Activated T-helper 1 cell treated with anti-CD3 and anti-CD28 coated beads, Interleukin-12 subunit alpha, Interleukin-12 subunit beta, Interleukin-2, Interleukin-4 antibody, amounts not matched to agents 30 ng/mL and 10 ng/mL and 1 ng/mL, durations not matched to agents 14 hours and 24 hours and 36 hours (primary cell): ENCODE results near the gene CDKAL1. TPM values are rescaled to one million over a fixed set of nuclear protein-coding genes. Genes with fewer than 3 reads are reported as not detected.

Experiments
- DNase-seq: peaks from one replicate; pipeline ENCODE4 v3.0.0; 2021; ENCODE audit warnings: low spot score
- H3K27ac Mint-ChIP-seq: one replicate; pipeline ENCODE4 v1.8.0; 2021; ENCODE audit warnings: mild to moderate bottlenecking, mixed read lengths
- H3K27me3 Mint-ChIP-seq: one replicate; pipeline ENCODE4 v1.8.0; 2022; ENCODE audit warnings: mild to moderate bottlenecking, moderate library complexity, mixed read lengths; ENCODE audit not compliant: insufficient read depth
- H3K36me3 Mint-ChIP-seq: one replicate; pipeline ENCODE4 v1.8.0; 2021; ENCODE audit warnings: low read depth, mixed read lengths
- H3K4me1 Mint-ChIP-seq: one replicate; pipeline ENCODE4 v1.8.0; 2021; ENCODE audit warnings: low read depth, mixed read lengths
- H3K4me3 Mint-ChIP-seq: one replicate; pipeline ENCODE4 v1.8.0; 2021; ENCODE audit warnings: mild to moderate bottlenecking, moderate library complexity, mixed read lengths
- H3K9me3 Mint-ChIP-seq: one replicate; pipeline ENCODE4 v1.8.0; 2021; ENCODE audit warnings: mixed read lengths
- intact Hi-C: fragments of 100-400 bp; cut with micrococcal nuclease; formaldehyde crosslinking; loops from one replicate; pipeline ENCODE4 v1.15.1; 2024
- total RNA-seq: library from RNA; stranded (reverse); gene quantifications from 2 replicates; pipeline ENCODE4 v1.2.3, GENCODE V29; 2022

The CDKAL1 gene
- total RNA-seq, 1 donor from 2014 or later, result 32.2 TPM

- intact Hi-C loops, result no loop called here
- Mint-ChIP-seq H3K9me3 (no peaks in the 10 kb centered on the region), H3K36me3 (peaks cover 2% of the 10 kb centered on the region)
Measured at GRCh38 chr6:21173031-21173430, 638.8 kb downstream of the CDKAL1 start.

GRCh38 chr6:21173678-21174077 lies 639.4 kb downstream of the CDKAL1 start:
- no peaks in the 10 kb centered on the region for H3K4me1 Mint-ChIP-seq
- DNase-seq, result no peak
- no peaks in the 10 kb centered on the region for H3K9me3 Mint-ChIP-seq
- no peak overlapping the region for H3K4me3 Mint-ChIP-seq
- intact Hi-C loops, result no loop called here
- peaks cover 2% of the 10 kb centered on the region for H3K36me3 Mint-ChIP-seq
- peaks cover 1% of the 10 kb centered on the region for H3K27me3 Mint-ChIP-seq
- no peak overlapping the region for H3K27ac Mint-ChIP-seq

More at GRCh38 chr6:21173031-21173430, 638.8 kb downstream of the CDKAL1 start:
- Mint-ChIP-seq H3K4me1 (no peaks in the 10 kb centered on the region), H3K27ac (no peak overlapping the region), H3K27me3 (peaks cover 1% of the 10 kb centered on the region), H3K4me3 (no peak overlapping the region)
- no peak for DNase-seq

- H3K27me3 Mint-ChIP-seq, result peaks cover 1% of the 10 kb centered on the region
- H3K27ac Mint-ChIP-seq, result no peak overlapping the region
- H3K36me3 Mint-ChIP-seq, result peaks cover 3% of the 10 kb centered on the region
- no peaks in the 10 kb centered on the region for H3K9me3 Mint-ChIP-seq
- no peak overlapping the region for H3K4me3 Mint-ChIP-seq
- intact Hi-C loops, result no loop called here
- no peaks in the 10 kb centered on the region for H3K4me1 Mint-ChIP-seq
- no peak for DNase-seq
Measured at GRCh38 chr6:21176197-21176596, 641.9 kb downstream of the CDKAL1 start.

GRCh38 chr6:21180155-21180554 lies 645.9 kb downstream of the CDKAL1 start:
- Mint-ChIP-seq H3K27me3 (peaks cover 1% of the 10 kb centered on the region), H3K9me3 (no peaks in the 10 kb centered on the region), H3K36me3 (peaks cover 2% of the 10 kb centered on the region), H3K4me3 (no peak overlapping the region), H3K27ac (no peak overlapping the region), H3K4me1 (no peaks in the 10 kb centered on the region)
- no peak for DNase-seq
- intact Hi-C loops, result loop anchor here (5.0 to 10.0 kb wide), 4 partner anchors 257 to 615 kb away; no protein-coding TSS in a partner anchor

- H3K9me3 Mint-ChIP-seq, result no peaks in the 10 kb centered on the region
- intact Hi-C loops, result loop anchor here (5.0 to 10.0 kb wide), 4 partner anchors 256 to 616 kb away; no protein-coding TSS in a partner anchor
- no peak overlapping the region for H3K4me3 Mint-ChIP-seq
- H3K27me3 Mint-ChIP-seq, result no peaks in the 10 kb centered on the region
- no peaks in the 10 kb centered on the region for H3K4me1 Mint-ChIP-seq
- H3K27ac Mint-ChIP-seq, result no peak overlapping the region
- H3K36me3 Mint-ChIP-seq, result peaks cover 2% of the 10 kb centered on the region
- no peak for DNase-seq
Measured at GRCh38 chr6:21180800-21181337, 646.6 kb downstream of the CDKAL1 start.

GRCh38 chr6:21181866-21182265 lies 647.6 kb downstream of the CDKAL1 start:
- intact Hi-C loops, result loop anchor here (5.0 to 10.0 kb wide), 4 partner anchors 255 to 617 kb away; no protein-coding TSS in a partner anchor
- Mint-ChIP-seq H3K36me3 (peaks cover 2% of the 10 kb centered on the region), H3K4me3 (no peak overlapping the region), H3K27me3 (no peaks in the 10 kb centered on the region), H3K9me3 (no peaks in the 10 kb centered on the region), H3K27ac (no peak overlapping the region), H3K4me1 (no peaks in the 10 kb centered on the region)
- DNase-seq, result no peak

- no peak overlapping the region for H3K27ac Mint-ChIP-seq
- no peak overlapping the region for H3K4me3 Mint-ChIP-seq
Measured at GRCh38 chr6:21182589-21182988, 648.3 kb downstream of the CDKAL1 start.

GRCh38 chr6:21185861-21186478 lies 651.7 kb downstream of the CDKAL1 start:
- Mint-ChIP-seq H3K36me3 (peaks cover 5% of the 10 kb centered on the region), H3K27ac (no peak overlapping the region), H3K4me1 (peaks cover 22% of the 10 kb centered on the region), H3K27me3 (no peaks in the 10 kb centered on the region), H3K4me3 (no peak overlapping the region), H3K9me3 (no peaks in the 10 kb centered on the region)
- DNase-seq, result no peak
- intact Hi-C loops, result loop anchor here (10.0 kb wide), 3 partner anchors 399 to 621 kb away; no protein-coding TSS in a partner anchor

More at GRCh38 chr6:21182589-21182988, 648.3 kb downstream of the CDKAL1 start:
- Mint-ChIP-seq H3K27me3 (no peaks in the 10 kb centered on the region), H3K36me3 (peaks cover 2% of the 10 kb centered on the region), H3K4me1 (peaks cover 3% of the 10 kb centered on the region), H3K9me3 (no peaks in the 10 kb centered on the region)
- no peak for DNase-seq
- intact Hi-C loops, result loop anchor here (5.0 to 10.0 kb wide), 4 partner anchors 255 to 618 kb away; no protein-coding TSS in a partner anchor

GRCh38 chr6:21186479-21187055 lies 652.3 kb downstream of the CDKAL1 start:
- Mint-ChIP-seq H3K27ac (no peak overlapping the region), H3K27me3 (no peaks in the 10 kb centered on the region), H3K36me3 (peaks cover 4% of the 10 kb centered on the region), H3K4me3 (no peak overlapping the region), H3K4me1 (peaks cover 28% of the 10 kb centered on the region), H3K9me3 (no peaks in the 10 kb centered on the region)
- DNase-seq, result no peak
- intact Hi-C loops, result loop anchor here (10.0 kb wide), 3 partner anchors 398 to 622 kb away; no protein-coding TSS in a partner anchor

- intact Hi-C loops, result loop anchor here (10.0 kb wide), 3 partner anchors 397 to 623 kb away; no protein-coding TSS in a partner anchor
- DNase-seq, result no peak
- Mint-ChIP-seq H3K9me3 (no peaks in the 10 kb centered on the region), H3K4me3 (no peak overlapping the region), H3K36me3 (peaks cover 4% of the 10 kb centered on the region), H3K27ac (no peak overlapping the region), H3K4me1 (peaks cover 30% of the 10 kb centered on the region), H3K27me3 (no peaks in the 10 kb centered on the region)
Measured at GRCh38 chr6:21187485-21187884, 653.2 kb downstream of the CDKAL1 start.

GRCh38 chr6:21188505-21189223 lies 654.4 kb downstream of the CDKAL1 start:
- Mint-ChIP-seq H3K4me1 (peaks cover 30% of the 10 kb centered on the region), H3K9me3 (no peaks in the 10 kb centered on the region), H3K27ac (no peak overlapping the region), H3K36me3 (peaks cover 8% of the 10 kb centered on the region), H3K4me3 (no peak overlapping the region), H3K27me3 (no peaks in the 10 kb centered on the region)
- no peak for DNase-seq
- intact Hi-C loops, result loop anchor here (10.0 kb wide), 3 partner anchors 396 to 624 kb away; no protein-coding TSS in a partner anchor

- intact Hi-C loops, result loop anchor here (10.0 kb wide), 4 partner anchors 265 to 625 kb away; no protein-coding TSS in a partner anchor
- no peaks in the 10 kb centered on the region for H3K9me3 Mint-ChIP-seq
- H3K4me3 Mint-ChIP-seq, result no peak overlapping the region
- no peak overlapping the region for H3K27ac Mint-ChIP-seq
- peaks cover 12% of the 10 kb centered on the region for H3K36me3 Mint-ChIP-seq
- no peaks in the 10 kb centered on the region for H3K27me3 Mint-ChIP-seq
- H3K4me1 Mint-ChIP-seq, result peaks cover 37% of the 10 kb centered on the region
- DNase-seq, result no peak
Measured at GRCh38 chr6:21189759-21190158, 655.5 kb downstream of the CDKAL1 start.
